ENCODE data around the gene STXBP1. TPM values are rescaled to one million over a fixed set of nuclear protein-coding genes. Genes with fewer than 3 reads are reported as not detected.

STXBP1 gene
- total RNA-seq, 4 donors from 2014 or later, result 4.7 to 36.1 (median 12.2) TPM

DNA sequence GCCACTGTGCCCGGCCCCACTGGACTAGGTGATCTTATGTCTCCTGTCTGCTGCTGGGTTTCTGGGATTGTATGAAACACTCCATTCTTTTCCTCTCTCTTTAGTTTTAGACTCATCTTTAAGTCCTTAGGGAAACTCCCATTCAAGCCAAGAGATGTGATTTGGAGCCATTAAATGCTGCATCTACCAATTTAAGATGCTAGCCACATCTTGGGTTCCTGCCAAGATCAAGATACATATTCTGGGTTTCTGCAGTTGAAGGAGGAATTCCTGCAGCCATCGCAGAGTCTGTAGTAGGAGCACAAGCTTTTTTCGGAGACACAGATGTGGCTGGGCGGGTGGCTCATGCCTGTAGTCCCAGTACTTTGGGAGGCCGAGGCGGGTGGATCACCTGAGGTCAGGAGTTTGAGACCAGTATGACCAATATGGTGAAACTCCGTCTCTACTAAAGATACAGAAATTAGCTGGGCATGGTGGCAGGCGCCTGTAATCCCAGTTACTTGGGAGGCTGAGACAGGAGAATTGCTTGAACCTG, 23.2 kb downstream of the STXBP1 start:
- H3K36me3 ChIP-seq, result no peaks in the 10 kb centered on the region
- no peaks in the 10 kb centered on the region for H3K27me3 ChIP-seq
- 93 to 94% methylated on average over 3 to 8 of the region's 8 CpGs for WGBS, 2 donors
- H3K4me1 ChIP-seq, result peaks cover 0 to 27% (median 8%) of the 10 kb centered on the region in 3 donors
- no peaks in the 10 kb centered on the region for H3K9me3 ChIP-seq
- no peak overlapping the region for H3K27ac ChIP-seq
- intact Hi-C loops (cut with DNase I), result no loop called here
- no peak for DNase-seq
- H3K4me3 ChIP-seq, result no peak overlapping the region
- TF ChIP-seq, protein P1, sequence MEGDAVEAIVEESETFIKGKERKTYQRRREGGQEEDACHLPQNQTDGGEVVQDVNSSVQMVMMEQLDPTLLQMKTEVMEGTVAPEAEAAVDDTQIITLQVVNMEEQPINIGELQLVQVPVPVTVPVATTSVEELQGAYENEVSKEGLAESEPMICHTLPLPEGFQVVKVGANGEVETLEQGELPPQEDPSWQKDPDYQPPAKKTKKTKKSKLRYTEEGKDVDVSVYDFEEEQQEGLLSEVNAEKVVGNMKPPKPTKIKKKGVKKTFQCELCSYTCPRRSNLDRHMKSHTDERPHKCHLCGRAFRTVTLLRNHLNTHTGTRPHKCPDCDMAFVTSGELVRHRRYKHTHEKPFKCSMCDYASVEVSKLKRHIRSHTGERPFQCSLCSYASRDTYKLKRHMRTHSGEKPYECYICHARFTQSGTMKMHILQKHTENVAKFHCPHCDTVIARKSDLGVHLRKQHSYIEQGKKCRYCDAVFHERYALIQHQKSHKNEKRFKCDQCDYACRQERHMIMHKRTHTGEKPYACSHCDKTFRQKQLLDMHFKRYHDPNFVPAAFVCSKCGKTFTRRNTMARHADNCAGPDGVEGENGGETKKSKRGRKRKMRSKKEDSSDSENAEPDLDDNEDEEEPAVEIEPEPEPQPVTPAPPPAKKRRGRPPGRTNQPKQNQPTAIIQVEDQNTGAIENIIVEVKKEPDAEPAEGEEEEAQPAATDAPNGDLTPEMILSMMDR (IDR thresholded peaks at IDR 0.05), result no peak
- no peak for TF ChIP-seq POLR2A (IDR thresholded peaks at IDR 0.05)

DNA sequence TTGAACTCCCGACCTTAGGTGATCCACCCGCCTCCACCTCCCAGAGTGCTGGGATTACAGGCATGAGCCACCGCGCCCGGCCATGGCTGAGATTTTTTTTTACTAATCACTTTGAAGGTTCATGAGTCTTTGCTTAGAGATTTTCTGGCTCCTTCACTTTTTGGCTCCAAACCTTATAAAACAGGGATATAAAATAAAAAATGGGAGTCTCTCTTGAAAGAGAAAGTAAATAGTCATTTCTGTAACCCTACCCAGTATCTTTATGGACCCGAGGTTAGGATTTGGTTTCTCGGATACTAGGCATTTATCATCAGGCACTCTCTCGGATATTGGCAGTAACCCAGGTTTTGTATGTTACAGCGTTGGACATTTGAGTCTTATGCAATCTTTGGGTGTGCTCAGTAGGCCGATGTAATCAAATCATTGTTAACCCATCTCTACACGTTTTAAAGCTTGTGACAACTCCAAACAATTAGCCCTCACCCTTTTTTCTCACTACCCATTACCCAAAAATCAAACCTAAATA, 25.3 kb downstream of the STXBP1 start:
- no peak for DNase-seq
- Histone ChIP-seq H3K36me3 (no peaks in the 10 kb centered on the region), H3K27ac (peak overlapping the region in 3 of 4 donors; percentile 36 to 56 (median 49)), H3K4me3 (peak overlapping the region in 1 of 4 donors; percentile 37), H3K9me3 (no peaks in the 10 kb centered on the region), H3K27me3 (no peaks in the 10 kb centered on the region), H3K4me1 (peaks cover 0 to 27% (median 8%) of the 10 kb centered on the region in 3 donors)
- TF ChIP-seq POLR2A (IDR thresholded peaks at IDR 0.05), result no peak
- TF ChIP-seq, protein P1 (IDR thresholded peaks at IDR 0.05), result no peak
- intact Hi-C loops (cut with DNase I), result no loop called here
- 28 to 30% methylated on average over 10 to 11 of the region's 11 CpGs for WGBS, 2 donors

DNA sequence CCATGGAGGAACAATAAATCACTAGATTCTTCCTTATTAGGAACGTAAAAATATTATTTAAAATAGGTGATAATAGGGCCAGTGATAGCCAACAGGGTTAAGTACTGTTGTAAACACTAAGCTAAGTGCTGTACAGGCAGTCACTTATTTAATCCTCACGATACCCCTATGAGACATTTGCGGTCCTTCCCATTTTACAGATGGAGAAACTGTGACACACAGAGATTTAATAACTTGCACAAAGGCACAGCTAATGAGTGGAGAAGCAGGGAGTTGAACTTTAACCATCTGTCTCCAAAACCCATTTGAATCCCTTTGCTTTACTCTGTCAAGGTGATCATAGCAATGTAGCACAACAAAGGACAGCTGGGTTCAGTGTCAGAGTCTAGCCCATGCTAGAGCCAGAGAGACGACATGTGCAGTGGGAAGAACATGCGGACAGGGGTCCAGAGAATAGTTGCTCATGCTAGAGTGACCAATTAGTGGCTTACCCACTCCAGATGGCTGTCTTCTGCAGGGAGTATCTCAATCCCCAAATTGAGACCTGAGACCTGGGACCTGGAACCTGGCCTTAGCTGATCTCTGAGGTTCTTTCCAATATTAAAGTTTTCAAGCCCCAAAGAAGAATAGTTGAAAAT, 28.9 kb downstream of the STXBP1 start:
- DNase-seq, result no peak
- no peak overlapping the region for H3K27ac ChIP-seq
- WGBS, 2 donors, result 84 to 92% methylated on average over 5 of the region's 5 CpGs

DNA sequence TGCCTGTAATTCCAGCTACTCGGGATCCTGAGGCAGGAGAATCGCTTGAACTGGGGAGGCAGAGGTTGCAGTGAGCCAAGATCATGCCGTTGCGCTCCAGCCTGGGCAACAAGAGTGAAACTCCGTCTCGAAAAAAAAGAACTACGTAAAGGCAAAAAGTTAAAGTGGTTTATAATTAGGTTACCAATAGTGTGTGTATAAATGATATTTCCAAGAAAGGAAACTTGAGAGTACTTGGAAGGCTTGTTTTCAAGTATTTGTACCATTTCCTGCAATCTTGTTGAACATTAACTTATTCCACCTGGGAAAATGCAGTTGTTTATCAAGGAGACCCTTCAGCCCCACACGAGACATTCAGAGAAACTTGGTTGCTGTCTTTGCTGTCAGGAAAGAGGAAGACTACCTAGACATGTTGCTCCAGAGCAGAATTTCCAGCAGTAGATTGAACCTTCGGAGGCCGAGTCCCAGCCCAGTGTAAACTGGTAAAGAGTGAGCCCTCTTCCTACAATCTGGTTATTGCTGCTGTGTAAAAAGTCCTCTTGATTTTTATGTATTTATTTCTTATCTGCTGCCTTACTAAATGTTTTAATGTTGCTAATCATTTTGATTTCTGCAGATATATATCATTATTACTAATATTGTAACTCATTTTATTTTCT, 30.1 kb downstream of the STXBP1 start:
- Histone ChIP-seq H3K27ac (peak overlapping the region in 2 of 4 donors; percentile 2 to 30), H3K4me1 (peaks cover 0 to 12% (median 6%) of the 10 kb centered on the region in 3 donors), H3K9me3 (no peaks in the 10 kb centered on the region), H3K4me3 (peak overlapping the region in 1 of 4 donors; percentile 1), H3K27me3 (no peaks in the 10 kb centered on the region), H3K36me3 (no peaks in the 10 kb centered on the region)
- TF ChIP-seq POLR2A (IDR thresholded peaks at IDR 0.05), result no peak
- TF ChIP-seq, protein P1 (IDR thresholded peaks at IDR 0.05), result no peak
- 58 to 76% methylated on average over 10 of the region's 10 CpGs for WGBS, 2 donors
- no peak for DNase-seq
- intact Hi-C loops (cut with DNase I), result no loop called here

More for the DNA sequence above, 28.9 kb downstream of the STXBP1 start:
- Histone ChIP-seq H3K27me3 (no peaks in the 10 kb centered on the region), H3K9me3 (no peaks in the 10 kb centered on the region), H3K36me3 (no peaks in the 10 kb centered on the region), H3K4me1 (peaks cover 0 to 18% (median 8%) of the 10 kb centered on the region in 3 donors), H3K4me3 (no peak overlapping the region)
- intact Hi-C loops (cut with DNase I), result no loop called here
- TF ChIP-seq, protein P1 (IDR thresholded peaks at IDR 0.05), result no peak

All from esophagus squamous epithelium (tissue), 5 donors.